ENCODE data around the gene CDH11. TPM values are rescaled to one million over a fixed set of nuclear protein-coding genes. Genes with fewer than 3 reads are reported as not detected.

CDH11 gene
- total and polyA plus RNA-seq, 10 of the 15 experiments (the other 5 are each of a cell fraction or from before 2014, with no cell fraction given) = 0.31 to 9.7 (median 0.87) TPM

DNA sequence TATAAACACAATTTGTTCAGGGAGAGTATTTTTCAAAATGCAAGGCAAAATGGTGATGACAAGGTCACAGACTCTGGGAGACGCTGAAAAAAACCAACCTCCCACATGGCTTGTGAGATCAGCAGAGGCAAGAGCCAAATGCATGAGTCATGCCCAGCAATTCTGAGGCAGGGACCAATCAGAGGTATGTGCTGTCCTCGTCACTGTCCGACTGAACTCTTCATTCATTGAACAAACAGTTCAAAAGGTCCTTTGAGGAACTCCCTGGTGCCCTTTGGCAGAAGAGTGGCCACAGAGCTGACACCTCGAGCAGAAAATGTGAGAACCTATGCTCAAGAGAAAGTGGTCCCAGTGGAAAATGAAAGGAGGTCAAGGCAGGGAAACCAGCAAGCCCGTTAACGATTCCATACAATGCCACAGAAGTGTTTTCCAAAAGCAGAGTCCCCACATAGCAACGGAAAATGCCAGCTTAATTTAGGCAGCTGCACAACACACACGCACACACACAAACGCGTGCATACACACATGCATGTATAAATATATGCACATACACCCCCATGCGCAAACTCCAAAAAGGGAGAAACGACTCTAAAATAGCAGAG lies 50.9 kb downstream of the CDH11 start:
- POLR2A ChIA-PET = no interaction called here
- H4K20me1 ChIP-seq (ENCODE audit: control insufficient read depth, insufficient read depth) = no peaks in the 10 kb centered on the region
- intact Hi-C loops (cut with micrococcal nuclease; ENCODE audit: unreplicated experiment) = no loop called here
- FAIRE-seq (no peak), DNase-seq (ENCODE audit: low read depth, low spot score) (no peak), ATAC-seq (no peak; the same call in 2 of the 3 replicates)
- 60% methylated on average over 12 of the region's 12 CpGs for WGBS (ENCODE audit: insufficient coverage, insufficient replicate concordance, low lambda C conversion rate, missing lambda C conversion rate)
- H2AFZ ChIP-seq (ENCODE audit: control insufficient read depth, low read depth, low read length) = no peak overlapping the region
- H3K4me3 ChIP-seq = no peak overlapping the region
- SMC1A ChIA-PET (ENCODE audit: uncharacterized antibody, unreplicated experiment) = interaction anchor here (0.6 kb wide), 1 partner anchor 230 kb away, joined by 4 read pairs; no protein-coding TSS in a partner anchor
- CTCF ChIA-PET = no interaction called here
- H3K4me1 ChIP-seq (ENCODE audit: control insufficient read depth, insufficient read depth, low read length) = no peaks in the 10 kb centered on the region
- H3K79me2 ChIP-seq (ENCODE audit: control insufficient read depth, insufficient read depth, low read length) = no peaks in the 10 kb centered on the region
- H3K4me2 ChIP-seq (ENCODE audit: control insufficient read depth, insufficient read depth) = no peak overlapping the region
- TF ChIP-seq, protein P1, sequence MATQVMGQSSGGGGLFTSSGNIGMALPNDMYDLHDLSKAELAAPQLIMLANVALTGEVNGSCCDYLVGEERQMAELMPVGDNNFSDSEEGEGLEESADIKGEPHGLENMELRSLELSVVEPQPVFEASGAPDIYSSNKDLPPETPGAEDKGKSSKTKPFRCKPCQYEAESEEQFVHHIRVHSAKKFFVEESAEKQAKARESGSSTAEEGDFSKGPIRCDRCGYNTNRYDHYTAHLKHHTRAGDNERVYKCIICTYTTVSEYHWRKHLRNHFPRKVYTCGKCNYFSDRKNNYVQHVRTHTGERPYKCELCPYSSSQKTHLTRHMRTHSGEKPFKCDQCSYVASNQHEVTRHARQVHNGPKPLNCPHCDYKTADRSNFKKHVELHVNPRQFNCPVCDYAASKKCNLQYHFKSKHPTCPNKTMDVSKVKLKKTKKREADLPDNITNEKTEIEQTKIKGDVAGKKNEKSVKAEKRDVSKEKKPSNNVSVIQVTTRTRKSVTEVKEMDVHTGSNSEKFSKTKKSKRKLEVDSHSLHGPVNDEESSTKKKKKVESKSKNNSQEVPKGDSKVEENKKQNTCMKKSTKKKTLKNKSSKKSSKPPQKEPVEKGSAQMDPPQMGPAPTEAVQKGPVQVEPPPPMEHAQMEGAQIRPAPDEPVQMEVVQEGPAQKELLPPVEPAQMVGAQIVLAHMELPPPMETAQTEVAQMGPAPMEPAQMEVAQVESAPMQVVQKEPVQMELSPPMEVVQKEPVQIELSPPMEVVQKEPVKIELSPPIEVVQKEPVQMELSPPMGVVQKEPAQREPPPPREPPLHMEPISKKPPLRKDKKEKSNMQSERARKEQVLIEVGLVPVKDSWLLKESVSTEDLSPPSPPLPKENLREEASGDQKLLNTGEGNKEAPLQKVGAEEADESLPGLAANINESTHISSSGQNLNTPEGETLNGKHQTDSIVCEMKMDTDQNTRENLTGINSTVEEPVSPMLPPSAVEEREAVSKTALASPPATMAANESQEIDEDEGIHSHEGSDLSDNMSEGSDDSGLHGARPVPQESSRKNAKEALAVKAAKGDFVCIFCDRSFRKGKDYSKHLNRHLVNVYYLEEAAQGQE (IDR thresholded peaks at IDR 0.05; ENCODE audit: low read depth, low read length) = no peak
- TF ChIP-seq RELB (IDR thresholded peaks at IDR 0.05; ENCODE audit: low read depth) (no peak), BACH1 (IDR thresholded peaks at IDR 0.05; ENCODE audit: borderline replicate concordance) (no peak)
- H3K9me3 ChIP-seq (replicated peaks; ENCODE audit: control insufficient read depth, insufficient read depth, low read length) = no peaks in the 10 kb centered on the region
- in situ Hi-C loops (cut with MboI) = no loop called here
- no peak overlapping the region for H3K9ac ChIP-seq (ENCODE audit: control insufficient read depth, insufficient read depth, low read length)
- H3K27me3 ChIP-seq (replicated peaks in 1 of 2; ENCODE audit: control insufficient read depth in 2 of 2, insufficient read depth in 2 of 2, low read length in 1 of 2) = no peaks in the 10 kb centered on the region
- H3K36me3 ChIP-seq (ENCODE audit: control insufficient read depth in 2 of 2, insufficient read depth in 2 of 2, low read length in 1 of 2) = no peaks in the 10 kb centered on the region
- RAD21 ChIA-PET (ENCODE audit: unreplicated experiment) = no interaction called here
- no TSS peak for BruUV-seq (replicated peaks)
- no peak overlapping the region for H3K27ac ChIP-seq (ENCODE audit: control insufficient read depth, insufficient read depth)

Data from GM12878 (cell line).